Type B pancreatic cell (in vitro differentiated cells): ENCODE data around the gene CCDC63. TPM values are rescaled to one million over a fixed set of nuclear protein-coding genes. Genes with fewer than 3 reads are reported as not detected.
"Not testable (repeated sequence)": the region's sequence is repeated elsewhere in the genome, so short reads cannot be mapped to it uniquely, and the experiment has no call there.

Source experiments
- DNase-seq: peaks from one replicate; pipeline ENCODE4 v3.0.0; 2021; ENCODE audit warnings: mixed read lengths; ENCODE audit not compliant: unreplicated experiment; ENCODE audit errors: extremely low spot score
- H3K27ac Mint-ChIP-seq: 2 replicates; pipeline ENCODE4 v1.8.0; 2021; ENCODE audit warnings: mild to moderate bottlenecking, mixed read lengths
- H3K27me3 Mint-ChIP-seq: 2 replicates; pipeline ENCODE4 v1.8.0; 2021; ENCODE audit warnings: mixed read lengths
- H3K36me3 Mint-ChIP-seq: 2 replicates; pipeline ENCODE4 v1.8.0; 2021; ENCODE audit warnings: mixed read lengths
- H3K4me1 Mint-ChIP-seq: one replicate; pipeline ENCODE4 v1.8.0; 2021; ENCODE audit warnings: mixed read lengths; ENCODE audit not compliant: unreplicated experiment
- H3K4me3 Mint-ChIP-seq: 2 replicates; pipeline ENCODE4 v1.8.0; 2021; ENCODE audit warnings: mild to moderate bottlenecking, mixed read lengths
- H3K9me3 Mint-ChIP-seq: 2 replicates; pipeline ENCODE4 v1.8.0; 2021; ENCODE audit warnings: mixed read lengths
- total RNA-seq: library from RNA; stranded (reverse); gene quantifications from 2 replicates; pipeline ENCODE4 v1.2.1, GENCODE V29; 2021; ENCODE audit warnings: low replicate concordance
- TF ChIP-seq, protein P1 (sequence below): fragments of 200-600 bp; sonication (generic); conservative IDR thresholded peaks from 2 replicates; pipeline ENCODE4 v1.5.0; 2021; ENCODE audit warnings: antibody characterized with exemption, mild to moderate bottlenecking

Gene CCDC63
- total RNA-seq, 1 donor from 2014 or later: not detected

DNA sequence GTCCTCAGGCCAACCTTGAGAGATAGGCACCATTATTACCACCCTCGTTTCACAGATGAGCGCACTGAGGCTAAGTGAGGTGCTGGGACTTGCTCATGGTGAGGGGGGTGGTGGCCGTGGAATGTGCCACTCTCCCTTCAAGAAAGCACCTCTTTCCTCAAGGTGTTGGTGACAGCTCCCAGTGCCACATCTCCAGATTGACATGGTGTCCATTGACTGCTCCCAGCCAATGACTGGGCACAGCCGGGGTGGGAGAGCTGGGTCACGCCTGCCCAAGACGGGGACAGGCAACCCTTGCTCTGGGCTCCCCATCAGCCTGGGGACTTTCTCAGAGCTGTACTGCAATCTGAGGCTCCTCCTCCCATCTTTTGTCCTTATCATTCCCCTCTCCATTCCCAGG is 94.6 kb downstream of the CCDC63 start:
- H3K36me3 Mint-ChIP-seq: no peaks in the 10 kb centered on the region
- DNase-seq: no peak
- no peak overlapping the region for H3K27ac Mint-ChIP-seq
- peaks cover 8% of the 10 kb centered on the region for H3K4me1 Mint-ChIP-seq
- H3K9me3 Mint-ChIP-seq: peaks cover 10% of the 10 kb centered on the region
- TF ChIP-seq, protein P1, sequence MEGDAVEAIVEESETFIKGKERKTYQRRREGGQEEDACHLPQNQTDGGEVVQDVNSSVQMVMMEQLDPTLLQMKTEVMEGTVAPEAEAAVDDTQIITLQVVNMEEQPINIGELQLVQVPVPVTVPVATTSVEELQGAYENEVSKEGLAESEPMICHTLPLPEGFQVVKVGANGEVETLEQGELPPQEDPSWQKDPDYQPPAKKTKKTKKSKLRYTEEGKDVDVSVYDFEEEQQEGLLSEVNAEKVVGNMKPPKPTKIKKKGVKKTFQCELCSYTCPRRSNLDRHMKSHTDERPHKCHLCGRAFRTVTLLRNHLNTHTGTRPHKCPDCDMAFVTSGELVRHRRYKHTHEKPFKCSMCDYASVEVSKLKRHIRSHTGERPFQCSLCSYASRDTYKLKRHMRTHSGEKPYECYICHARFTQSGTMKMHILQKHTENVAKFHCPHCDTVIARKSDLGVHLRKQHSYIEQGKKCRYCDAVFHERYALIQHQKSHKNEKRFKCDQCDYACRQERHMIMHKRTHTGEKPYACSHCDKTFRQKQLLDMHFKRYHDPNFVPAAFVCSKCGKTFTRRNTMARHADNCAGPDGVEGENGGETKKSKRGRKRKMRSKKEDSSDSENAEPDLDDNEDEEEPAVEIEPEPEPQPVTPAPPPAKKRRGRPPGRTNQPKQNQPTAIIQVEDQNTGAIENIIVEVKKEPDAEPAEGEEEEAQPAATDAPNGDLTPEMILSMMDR: no peak
- peaks cover 16% of the 10 kb centered on the region for H3K27me3 Mint-ChIP-seq
- no peak overlapping the region for H3K4me3 Mint-ChIP-seq

DNA sequence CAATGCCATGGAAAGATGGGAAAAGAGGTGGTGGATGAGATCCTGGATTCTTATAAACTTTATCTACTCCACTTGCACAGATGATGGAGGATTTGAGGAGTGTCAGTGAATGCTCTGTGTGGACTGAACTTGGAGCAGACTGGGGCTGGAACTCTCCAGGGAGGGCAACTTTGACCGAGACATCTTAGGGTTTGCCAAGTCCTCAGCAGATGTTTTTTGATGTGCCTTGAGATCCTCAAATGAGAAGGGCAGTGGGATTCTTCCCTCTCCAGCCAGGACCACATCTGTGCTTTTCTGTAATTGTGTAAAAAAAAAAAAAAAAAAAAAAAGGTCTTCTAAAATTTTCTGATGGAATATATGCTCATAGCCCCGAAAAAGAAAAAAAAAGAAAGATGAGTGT is 96.6 kb downstream of the CCDC63 start:
- no peak for DNase-seq
- no peaks in the 10 kb centered on the region for H3K36me3 Mint-ChIP-seq
- H3K4me3 Mint-ChIP-seq: no peak overlapping the region
- TF ChIP-seq, protein P1: no peak
- H3K9me3 Mint-ChIP-seq: peaks cover 13% of the 10 kb centered on the region
- H3K27me3 Mint-ChIP-seq: peaks cover 6% of the 10 kb centered on the region
- no peaks in the 10 kb centered on the region for H3K4me1 Mint-ChIP-seq
- no peak overlapping the region for H3K27ac Mint-ChIP-seq

GRCh38 chr12:110948041-110948440 is 101.3 kb downstream of the CCDC63 start:
- H3K9me3 Mint-ChIP-seq: peaks cover 19% of the 10 kb centered on the region
- no peaks in the 10 kb centered on the region for H3K36me3 Mint-ChIP-seq
- no peaks in the 10 kb centered on the region for H3K4me1 Mint-ChIP-seq
- peaks cover 16% of the 10 kb centered on the region for H3K27me3 Mint-ChIP-seq
- TF ChIP-seq, protein P1: no peak
- H3K4me3 Mint-ChIP-seq: no peak overlapping the region
- no peak for DNase-seq
- H3K27ac Mint-ChIP-seq: no peak overlapping the region

GRCh38 chr12:110950466-110950865 is 103.7 kb downstream of the CCDC63 start:
- H3K4me1 Mint-ChIP-seq, H3K27ac Mint-ChIP-seq, DNase-seq, H3K4me3 Mint-ChIP-seq, H3K36me3 Mint-ChIP-seq: not testable (repeated sequence)
- H3K27me3 Mint-ChIP-seq: peaks cover 22% of the 10 kb centered on the region
- peaks cover 14% of the 10 kb centered on the region for H3K9me3 Mint-ChIP-seq

DNA sequence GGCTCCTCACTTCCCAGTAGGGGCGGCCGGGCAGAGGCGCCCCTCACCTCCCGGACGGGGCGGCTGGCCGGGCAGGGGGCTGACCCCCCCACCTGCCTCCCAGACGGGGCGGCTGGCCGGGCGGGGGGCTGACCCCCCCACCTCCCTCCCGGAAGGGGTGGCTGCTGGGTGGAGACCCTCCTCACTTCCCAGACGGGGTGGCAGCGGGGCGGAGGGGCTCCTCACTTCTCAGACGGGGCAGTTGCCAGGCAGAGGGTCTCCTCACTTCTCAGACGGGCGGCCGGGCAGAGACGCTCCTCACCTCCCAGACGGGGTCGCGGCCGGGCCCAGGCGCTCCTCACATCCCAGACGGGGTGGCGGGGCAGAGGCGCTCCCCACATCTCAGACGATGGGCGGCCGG is 104.1 kb downstream of the CCDC63 start:
- H3K4me1 Mint-ChIP-seq, H3K4me3 Mint-ChIP-seq, H3K9me3 Mint-ChIP-seq, DNase-seq, H3K36me3 Mint-ChIP-seq, H3K27ac Mint-ChIP-seq: not testable (repeated sequence)
- H3K27me3 Mint-ChIP-seq: peaks cover 22% of the 10 kb centered on the region

Other genes starting within 250 kb of the CCDC63 start
- 33.4 and 63.9 TPM in 2 replicates for gene TCTN1, start 232.9 kb upstream of the CCDC63 start, total RNA-seq
- gene HVCN1, start 157.9 kb upstream of the CCDC63 start, total RNA-seq: 0.64 and 3.1 TPM in 2 replicates
- gene PPP1CC, start 104.1 kb upstream of the CCDC63 start, total RNA-seq: 135 and 174 TPM in 2 replicates
- not detected in 2 replicates for gene MYL2, start 73.6 kb downstream of the CCDC63 start, total RNA-seq
- 4.4 and 8.2 TPM in 2 replicates for gene CUX2, start 187.2 kb downstream of the CCDC63 start, total RNA-seq